Stimulated activated CD8-positive, alpha-beta memory T cell treated with anti-CD3 and anti-CD28 coated beads, Interleukin-4, amount 100 ng/mL, for 24 hours (primary cell): ENCODE data around the gene SURF1.
"Not testable (repeated sequence)": the region's sequence is repeated elsewhere in the genome, so short reads cannot be mapped to it uniquely, and the experiment has no call there.

Source experiments
- DNase-seq: peaks from one replicate; pipeline ENCODE4 v3.0.0-alpha.2; 2020; ENCODE audit warnings: low read depth

Gene SURF1

GRCh38 chr9:133383438-133383837 is 27.2 kb upstream of the SURF1 start:
- no peak for DNase-seq

- no peak for DNase-seq
Observed at GRCh38 chr9:133382507-133383141, 26.3 kb upstream of the SURF1 start.

GRCh38 chr9:133380734-133381133 is 24.4 kb upstream of the SURF1 start:
- no peak for DNase-seq

GRCh38 chr9:133379153-133380086 is 23.1 kb upstream of the SURF1 start:
- DNase-seq = no peak

- no peak for DNase-seq
Observed at GRCh38 chr9:133378408-133378962, 22.2 kb upstream of the SURF1 start.

- no peak for DNase-seq
Observed at GRCh38 chr9:133377721-133378216, 21.5 kb upstream of the SURF1 start.

GRCh38 chr9:133377280-133377679 is 21.0 kb upstream of the SURF1 start:
- not testable (repeated sequence) for DNase-seq

GRCh38 chr9:133375724-133376654 is 19.7 kb upstream of the SURF1 start, which contains the start of the genes STKLD1 and SURF4:
Gene STKLD1, plus strand, starts transcription at chr9:133376366. Its CDS starts 108 bp downstream, at chr9:133376474.
Gene SURF4, minus strand, starts transcription at chr9:133376060. Its CDS starts 91 bp downstream, at chr9:133375969.
- DNase-seq = peak; percentile 93

- no peak for DNase-seq
Observed at GRCh38 chr9:133375116-133375723, 18.9 kb upstream of the SURF1 start.

GRCh38 chr9:133374612-133375115 is 18.4 kb upstream of the SURF1 start:
- DNase-seq = no peak

GRCh38 chr9:133372144-133372543 is 15.9 kb upstream of the SURF1 start:
- DNase-seq = no peak

- peak; percentile 60 for DNase-seq
Observed at GRCh38 chr9:133371261-133371711, 15.0 kb upstream of the SURF1 start.

GRCh38 chr9:133370685-133371084 is 14.4 kb upstream of the SURF1 start:
- DNase-seq = no peak

- DNase-seq = no peak
Observed at GRCh38 chr9:133369933-133370332, 13.6 kb upstream of the SURF1 start.

- no peak for DNase-seq
Observed at GRCh38 chr9:133369422-133369821, 13.1 kb upstream of the SURF1 start.

- DNase-seq = no peak
Observed at GRCh38 chr9:133368249-133368881, 12.1 kb upstream of the SURF1 start.

GRCh38 chr9:133367778-133368177 is 11.5 kb upstream of the SURF1 start:
- no peak for DNase-seq

- DNase-seq = no peak
Observed at GRCh38 chr9:133367221-133367620, 10.9 kb upstream of the SURF1 start.

- no peak for DNase-seq
Observed at GRCh38 chr9:133366435-133366834, 10.1 kb upstream of the SURF1 start.

GRCh38 chr9:133362359-133363044 is 6.2 kb upstream of the SURF1 start:
- no peak for DNase-seq
